Heart right ventricle (tissue), 16 donors: ENCODE results near the gene KIT. TPM values are rescaled to one million over a fixed set of nuclear protein-coding genes. Genes with fewer than 3 reads are reported as not detected.
A peak's percentile ranks its signal among the peaks of the same experiment; 100 is the strongest.

Source experiments
- ATAC-seq, 8 donors: fragments of 200-7000 bp; cut with Tn5 transposase; one replicate each; pipeline ENCODE4 v1.9.1; 2020; ENCODE audit warnings: mild to moderate bottlenecking in 8 of 8, moderate library complexity in 8 of 8, moderate number of reproducible peaks in 1 of 8
- DNase-seq, 2 donors: peaks; one replicate each; pipeline ENCODE4 v3.0.0-alpha.2; 2020
- H3K27ac ChIP-seq, 10 donors: fragments of 200-600 bp; sonication (generic) in 2 of 10; one replicate each; pipeline versions ENCODE4 v1.5.0 to v1.8.0; 2020 to 2022; ENCODE audit warnings: mild to moderate bottlenecking in 3 of 10
- H3K27me3 ChIP-seq, 7 donors: fragments of 200-600 bp; one replicate each; pipeline ENCODE4 v1.8.0; 2021 to 2022; ENCODE audit warnings: mild to moderate bottlenecking in 2 of 7
- H3K36me3 ChIP-seq, 9 donors: fragments of 200-600 bp; sonication (generic) in 1 of 9; one replicate each; pipeline versions ENCODE4 v1.5.0 to v1.8.0; 2020 to 2022; ENCODE audit warnings: mild to moderate bottlenecking in 2 of 9
- H3K4me1 ChIP-seq, 9 donors: fragments of 200-600 bp; sonication (generic) in 1 of 9; one replicate each; pipeline versions ENCODE4 v1.5.0 to v1.8.0; 2020 to 2022; ENCODE audit warnings: mild to moderate bottlenecking in 4 of 9
- H3K4me3 ChIP-seq, 10 donors: fragments of 200-600 bp; sonication (generic) in 2 of 10; one replicate each; pipeline versions ENCODE4 v1.5.0 to v1.8.0; 2020 to 2022; ENCODE audit warnings: mild to moderate bottlenecking in 7 of 10, moderate library complexity in 2 of 10
- H3K9me3 ChIP-seq, 11 donors: fragments of 200-600 bp in 10 of 11; sonication (generic) in 2 of 11; one replicate each; pipeline versions ENCODE4 v1.5.0 to v1.8.0; 2013 to 2022; ENCODE audit warnings: mild to moderate bottlenecking in 2 of 11, control low read depth in 1 of 11, moderate library complexity in 1 of 11
- CTCF ChIP-seq, 9 donors: fragments of 200-600 bp; sonication (generic) in 2 of 9; IDR thresholded peaks; one replicate each; pipeline versions ENCODE4 v1.5.0 to v1.8.0; 2021 to 2022; ENCODE audit warnings: antibody characterized with exemption in 9 of 9, mild to moderate bottlenecking in 5 of 9, moderate library complexity in 1 of 9
- WGBS, 2 donors: extraction: QIAGEN DNeasy Blood & Tissue Kit; methylation state at CpG; one replicate each; pipeline ENCODE4 v1.1.7; 2013; ENCODE audit warnings: inconsistent platforms in 1 of 2; 5-methylcytosine and 5-hydroxymethylcytosine counted together
- intact Hi-C, 10 donors: fragments of 100-400 bp; cut with DNase I; formaldehyde crosslinking; loops; one replicate each; pipeline versions ENCODE4 v1.11.1 to v1.14.2; 2022
- polyA plus RNA-seq, 2 donors: library from polyadenylated mRNA; stranded (reverse); fragments of 200-250 nt; gene quantifications; one replicate each; pipeline ENCODE4 v1.2.3, GENCODE V29; 2013
- total RNA-seq, 10 donors: library from RNA; stranded (reverse); fragmentation: NEBNext Ultra II Directional in 3 of 10; extraction: Animal tissue kit (Norgen Biotek cat#: 25700) in 3 of 10; gene quantifications; one replicate each; pipeline versions ENCODE4 v1.2.1 to v1.2.4, GENCODE V29; 2021 to 2023
- donor health status: Arrhythmogenic right ventricular cardiomyopathy.
- donor health status: ischemic (EF 13 %, LVEDD 7.1; RV severe dilation, severe dysfunction).
- donor health status: healthy with polysubstance abuse.
- donor health status: DM: no; HTN: yes; CAD: no.
- donor health status: DM: no; HTN: no; CAD: no.
- donor health status: ischemic (EF 25% LVEDD 6.9; RV normal size, moderate dysfunction).
- donor health status: ischemic (EF 25% LVEDD 5.7; RV mildly dilated, moderate dysfunction).
- donor health status: healthy.
- donor health status: DM: yes; HTN: yes; CAD: no.
- donor health status: Ischemic cardiomyopathy.
- donor health status: ischemic (EF 35%, LVEDD 5.7; RV mildly dilated, moderate dysfunction).
- donor health status: nonischemic (EF 11% LVEDD 7.7; RV severe dilation, severe dysfunction).
- donor health status: DM: yes; HTN: yes; CAD: no.
- donor health status: PGD.
- donor health status: ischemic (EF 29% LVEDD 5.4; RV normal size, mild dysfunction).
- donor health status: nonischemic (EF 23%, LVEDD 6.1; RV moderate dilation, normal function).

Gene KIT
- total and polyA plus RNA-seq, 12 donors: 0.07 to 6.8 (median 2.1) TPM

- H3K9me3 ChIP-seq: no peaks in the 10 kb centered on the region
- no peak overlapping the region for H3K4me3 ChIP-seq
- no peaks in the 10 kb centered on the region for H3K36me3 ChIP-seq
- ATAC-seq (no peak), DNase-seq (no peak)
- no peak overlapping the region for H3K27ac ChIP-seq
- TF ChIP-seq CTCF (IDR thresholded peaks at IDR 0.05): no peak
- intact Hi-C loops: no loop called here
- WGBS, 2 donors: 95 to 99% methylated on average over 4 of the region's 4 CpGs
- no peaks in the 10 kb centered on the region for H3K27me3 ChIP-seq
- no peaks in the 10 kb centered on the region for H3K4me1 ChIP-seq
Measured at GRCh38 chr4:54773022-54773421, 115.3 kb downstream of the KIT start.

GRCh38 chr4:54779036-54779435 is 121.3 kb downstream of the KIT start:
- H3K4me3 ChIP-seq: no peak overlapping the region
- intact Hi-C loops: no loop called here
- 34 to 48% methylated on average over 2 of the region's 2 CpGs for WGBS, 2 donors
- DNase-seq (no peak), ATAC-seq (peak in 1 of 8 donors; percentile 5)
- no peak for TF ChIP-seq CTCF (IDR thresholded peaks at IDR 0.05)
- H3K27ac ChIP-seq: peak overlapping the region in 3 of 10 donors; percentile 39 to 65 (median 55)
- no peaks in the 10 kb centered on the region for H3K9me3 ChIP-seq
- H3K27me3 ChIP-seq: no peaks in the 10 kb centered on the region
- no peaks in the 10 kb centered on the region for H3K36me3 ChIP-seq
- peaks cover 14 to 52% (median 34%) of the 10 kb centered on the region in 9 donors for H3K4me1 ChIP-seq

DNA sequence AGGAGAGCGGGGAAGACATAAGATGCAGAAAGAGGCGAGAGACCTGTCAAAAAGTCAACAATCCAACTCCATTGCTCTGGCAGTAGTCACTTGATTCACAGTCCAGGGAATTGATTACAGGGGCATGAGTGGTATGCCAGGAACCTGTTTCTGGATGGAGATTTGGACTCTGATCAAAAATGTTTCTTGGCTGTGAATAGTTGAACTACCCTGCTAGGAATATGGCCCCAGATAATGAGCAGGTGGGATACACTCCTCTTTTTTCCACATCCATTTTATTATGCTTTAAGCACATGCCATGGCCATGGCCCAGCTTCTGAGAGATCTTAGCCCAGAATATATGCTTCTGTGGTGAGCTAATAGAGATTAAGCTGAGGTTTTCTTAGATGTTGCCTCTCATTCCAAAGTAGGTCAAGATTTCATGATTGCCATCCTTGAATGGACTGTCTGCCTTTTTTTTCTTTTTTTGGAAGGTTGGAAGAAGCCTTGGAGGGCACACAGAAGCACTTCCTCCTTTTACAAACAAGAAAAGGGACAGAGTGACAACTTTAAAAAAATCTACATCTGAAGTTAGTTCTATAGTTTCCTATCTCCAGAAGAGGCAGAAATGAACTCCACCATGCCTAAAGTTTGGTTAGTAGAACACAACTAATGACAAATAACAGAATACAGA is 121.9 kb downstream of the KIT start:
- H3K27ac ChIP-seq: peak overlapping the region in 4 of 10 donors; percentile 4 to 65 (median 47)

GRCh38 chr4:54780149-54780495 is 122.4 kb downstream of the KIT start:
- TF ChIP-seq CTCF (IDR thresholded peaks at IDR 0.05): no peak
- H3K9me3 ChIP-seq: no peaks in the 10 kb centered on the region
- intact Hi-C loops: loop anchor here in 1 of 10 donors (5.0 kb wide), 1 partner anchor 123 kb away; the partner anchor contains the start of gene KIT
- H3K36me3 ChIP-seq: no peaks in the 10 kb centered on the region
- peak overlapping the region in 4 of 10 donors; percentile 4 to 65 (median 47) for H3K27ac ChIP-seq
- DNase-seq: no peak
- ATAC-seq: no peak
- H3K4me3 ChIP-seq: no peak overlapping the region
- H3K27me3 ChIP-seq: no peaks in the 10 kb centered on the region
- H3K4me1 ChIP-seq: peaks cover 14 to 62% (median 45%) of the 10 kb centered on the region in 9 donors

More for the DNA sequence above, 121.9 kb downstream of the KIT start:
- peaks cover 14 to 57% (median 39%) of the 10 kb centered on the region in 9 donors for H3K4me1 ChIP-seq
- DNase-seq: no peak
- no peaks in the 10 kb centered on the region for H3K9me3 ChIP-seq
- no peak for ATAC-seq
- intact Hi-C loops: loop anchor here in 1 of 10 donors (5.0 kb wide), 1 partner anchor 122 kb away; the partner anchor contains the start of gene KIT
- H3K4me3 ChIP-seq: no peak overlapping the region
- no peak for TF ChIP-seq CTCF (IDR thresholded peaks at IDR 0.05)
- H3K27me3 ChIP-seq: no peaks in the 10 kb centered on the region
- no peaks in the 10 kb centered on the region for H3K36me3 ChIP-seq
- 33 to 80% methylated on average over 2 of the region's 2 CpGs for WGBS, 2 donors
